Measurements from ENCODE around the gene BIN1.

The BIN1 gene

GRCh38 chr2:127124426-127124825 lies 17.5 kb upstream of the BIN1 start:
- no peak overlapping the region for H2AFZ ChIP-seq (ENCODE audit: low read depth, low read length)
- no peak overlapping the region for H3K4me2 ChIP-seq (ENCODE audit: insufficient read depth, low read length)
- H3K9me3 ChIP-seq (ENCODE audit: insufficient read depth, low read length, severe bottlenecking), result peaks cover 25% of the 10 kb centered on the region
- no peak overlapping the region for H3K4me3 ChIP-seq (ENCODE audit: low read depth in 1 of 2, low read length in 2 of 2)
- H3K27me3 ChIP-seq (ENCODE audit: insufficient read depth, low read length, poor library complexity), result no peaks in the 10 kb centered on the region
- no peak overlapping the region for H3K9ac ChIP-seq (ENCODE audit: low read depth, low read length)
- DNase-seq, result no peak
- H3K36me3 ChIP-seq (ENCODE audit: insufficient read depth, low read length), result no peaks in the 10 kb centered on the region
- no peaks in the 10 kb centered on the region for H3K4me1 ChIP-seq (ENCODE audit: insufficient read depth, low read length)
- no peak overlapping the region for H3K27ac ChIP-seq (ENCODE audit: low read length)
- no peaks in the 10 kb centered on the region for H3K79me2 ChIP-seq (ENCODE audit: insufficient read depth, low read length)
- H4K20me1 ChIP-seq (ENCODE audit: insufficient read depth, low read length), result no peaks in the 10 kb centered on the region
- ATAC-seq (ENCODE audit: insufficient read depth, low read depth), result no peak
- no peak for TF ChIP-seq EZH2 (IDR thresholded peaks at IDR 0.05; ENCODE audit: borderline replicate concordance, low read depth, low read length, severe bottlenecking)
- TF ChIP-seq, protein P1, sequence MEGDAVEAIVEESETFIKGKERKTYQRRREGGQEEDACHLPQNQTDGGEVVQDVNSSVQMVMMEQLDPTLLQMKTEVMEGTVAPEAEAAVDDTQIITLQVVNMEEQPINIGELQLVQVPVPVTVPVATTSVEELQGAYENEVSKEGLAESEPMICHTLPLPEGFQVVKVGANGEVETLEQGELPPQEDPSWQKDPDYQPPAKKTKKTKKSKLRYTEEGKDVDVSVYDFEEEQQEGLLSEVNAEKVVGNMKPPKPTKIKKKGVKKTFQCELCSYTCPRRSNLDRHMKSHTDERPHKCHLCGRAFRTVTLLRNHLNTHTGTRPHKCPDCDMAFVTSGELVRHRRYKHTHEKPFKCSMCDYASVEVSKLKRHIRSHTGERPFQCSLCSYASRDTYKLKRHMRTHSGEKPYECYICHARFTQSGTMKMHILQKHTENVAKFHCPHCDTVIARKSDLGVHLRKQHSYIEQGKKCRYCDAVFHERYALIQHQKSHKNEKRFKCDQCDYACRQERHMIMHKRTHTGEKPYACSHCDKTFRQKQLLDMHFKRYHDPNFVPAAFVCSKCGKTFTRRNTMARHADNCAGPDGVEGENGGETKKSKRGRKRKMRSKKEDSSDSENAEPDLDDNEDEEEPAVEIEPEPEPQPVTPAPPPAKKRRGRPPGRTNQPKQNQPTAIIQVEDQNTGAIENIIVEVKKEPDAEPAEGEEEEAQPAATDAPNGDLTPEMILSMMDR (IDR thresholded peaks at IDR 0.05; ENCODE audit: borderline replicate concordance, extremely low read depth, low read length, poor library complexity, severe bottlenecking), result no peak

DNA sequence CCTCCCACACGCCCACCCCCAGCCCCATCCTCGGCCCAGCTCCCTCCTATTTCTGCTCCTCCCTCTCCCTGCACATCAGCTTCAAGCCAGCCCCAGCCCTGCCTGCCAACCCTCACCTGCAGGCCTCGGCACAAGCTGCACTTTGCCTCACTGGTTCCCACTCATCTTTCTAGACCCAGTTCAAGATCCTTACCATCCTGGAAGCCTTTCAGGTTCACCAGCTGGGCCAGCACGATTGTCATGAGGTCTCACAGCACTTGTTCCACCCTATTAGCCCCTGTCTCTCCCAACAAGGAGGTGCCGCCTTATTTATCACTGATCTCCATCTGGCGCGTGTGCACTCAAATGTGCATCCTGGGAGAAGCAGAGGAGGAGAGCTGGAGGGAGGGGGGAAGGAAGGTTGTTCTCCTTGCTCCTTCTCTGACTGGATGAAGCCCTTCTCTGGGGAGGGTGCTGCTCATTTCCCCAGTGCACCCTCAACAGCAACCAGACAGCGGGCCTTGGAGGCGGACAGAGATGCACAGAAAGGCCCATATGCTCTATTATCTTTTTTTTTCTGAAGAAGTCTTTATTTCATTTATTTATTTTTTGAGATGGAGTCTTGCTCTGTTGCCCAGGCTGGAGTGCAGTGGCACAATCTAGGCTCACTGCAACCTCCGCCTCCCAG lies 15.5 kb upstream of the BIN1 start:
- no peak overlapping the region for H3K4me3 ChIP-seq (ENCODE audit: low read depth in 1 of 2, low read length in 2 of 2)
- peaks cover 25% of the 10 kb centered on the region for H3K9me3 ChIP-seq (ENCODE audit: insufficient read depth, low read length, severe bottlenecking)
- no peaks in the 10 kb centered on the region for H3K36me3 ChIP-seq (ENCODE audit: insufficient read depth, low read length)
- no peaks in the 10 kb centered on the region for H4K20me1 ChIP-seq (ENCODE audit: insufficient read depth, low read length)
- H3K4me2 ChIP-seq (ENCODE audit: insufficient read depth, low read length), result no peak overlapping the region
- ATAC-seq (ENCODE audit: insufficient read depth, low read depth) (no peak), DNase-seq (no peak)
- no peak for TF ChIP-seq EZH2 (IDR thresholded peaks at IDR 0.05; ENCODE audit: borderline replicate concordance, low read depth, low read length, severe bottlenecking)
- TF ChIP-seq, protein P1 (IDR thresholded peaks at IDR 0.05; ENCODE audit: borderline replicate concordance, extremely low read depth, low read length, poor library complexity, severe bottlenecking), result no peak
- no peak overlapping the region for H3K9ac ChIP-seq (ENCODE audit: low read depth, low read length)
- H3K27ac ChIP-seq (ENCODE audit: low read length), result no peak overlapping the region
- no peak overlapping the region for H2AFZ ChIP-seq (ENCODE audit: low read depth, low read length)
- no peaks in the 10 kb centered on the region for H3K27me3 ChIP-seq (ENCODE audit: insufficient read depth, low read length, poor library complexity)
- no peaks in the 10 kb centered on the region for H3K4me1 ChIP-seq (ENCODE audit: insufficient read depth, low read length)
- no peaks in the 10 kb centered on the region for H3K79me2 ChIP-seq (ENCODE audit: insufficient read depth, low read length)

DNA sequence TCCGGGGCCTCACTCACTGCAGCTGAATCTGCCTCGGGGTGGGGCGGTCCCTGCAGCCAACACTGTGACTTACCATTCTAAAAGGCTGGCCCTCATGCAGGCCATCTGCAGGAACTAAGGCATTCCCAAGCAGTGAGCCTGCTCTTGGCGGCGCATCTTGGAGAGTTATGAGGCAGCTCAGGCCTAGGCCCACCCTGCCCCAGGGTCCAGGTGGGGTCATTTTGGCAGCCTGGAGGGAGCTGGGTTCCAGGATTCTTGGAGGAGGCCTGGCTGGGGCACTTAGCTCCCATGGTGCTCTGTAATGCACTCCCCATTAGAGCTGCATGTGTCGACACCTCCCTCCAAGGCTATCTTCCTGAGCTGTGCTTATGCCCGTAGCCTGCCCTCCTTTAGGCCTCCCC lies 14.8 kb upstream of the BIN1 start:
- Histone ChIP-seq H2AFZ (ENCODE audit: low read depth, low read length) (no peak overlapping the region), H3K9me3 (ENCODE audit: insufficient read depth, low read length, severe bottlenecking) (peaks cover 25% of the 10 kb centered on the region), H4K20me1 (ENCODE audit: insufficient read depth, low read length) (no peaks in the 10 kb centered on the region), H3K36me3 (ENCODE audit: insufficient read depth, low read length) (no peaks in the 10 kb centered on the region), H3K4me1 (ENCODE audit: insufficient read depth, low read length) (no peaks in the 10 kb centered on the region), H3K9ac (ENCODE audit: low read depth, low read length) (no peak overlapping the region), H3K27me3 (ENCODE audit: insufficient read depth, low read length, poor library complexity) (no peaks in the 10 kb centered on the region), H3K4me2 (ENCODE audit: insufficient read depth, low read length) (no peak overlapping the region), H3K27ac (ENCODE audit: low read length) (no peak overlapping the region), H3K4me3 (ENCODE audit: low read depth in 1 of 2, low read length in 2 of 2) (no peak overlapping the region), H3K79me2 (ENCODE audit: insufficient read depth, low read length) (no peaks in the 10 kb centered on the region)
- TF ChIP-seq, protein P1 (IDR thresholded peaks at IDR 0.05; ENCODE audit: borderline replicate concordance, extremely low read depth, low read length, poor library complexity, severe bottlenecking), result no peak
- no peak for TF ChIP-seq EZH2 (IDR thresholded peaks at IDR 0.05; ENCODE audit: borderline replicate concordance, low read depth, low read length, severe bottlenecking)
- DNase-seq (no peak), ATAC-seq (ENCODE audit: insufficient read depth, low read depth) (no peak)

All from DND-41 (cell line).